Mesenchymal stem cell (in vitro differentiated cells and primary cell): Measurements from ENCODE around the gene MRPL49.

Source experiments
- DNase-seq: peaks from one replicate; pipeline ENCODE4 v3.0.0-alpha.2; 2013
- H2AFZ ChIP-seq: one replicate; pipeline ENCODE4 v1.6.1; 2013; ENCODE audit warnings: low read depth, mild to moderate bottlenecking, control low read depth, inconsistent platforms, low read length, moderate library complexity
- H2AK5ac ChIP-seq: 2 replicates; pipeline ENCODE4 v1.6.1; 2013; ENCODE audit warnings: low read length, moderate library complexity, mild to moderate bottlenecking, inconsistent platforms; ENCODE audit not compliant: severe bottlenecking
- H2BK120ac ChIP-seq: one replicate; pipeline ENCODE4 v1.6.1; 2013; ENCODE audit warnings: low read depth, mild to moderate bottlenecking, inconsistent platforms, low read length, moderate library complexity
- H2BK12ac ChIP-seq, 2 experiments: one replicate each; pipeline ENCODE4 v1.6.1; 2013; ENCODE audit warnings: inconsistent platforms in 2 of 2, low read length in 2 of 2, mild to moderate bottlenecking in 2 of 2, moderate library complexity in 2 of 2, control low read depth in 1 of 2
- H2BK15ac ChIP-seq: one replicate; pipeline ENCODE4 v1.6.1; 2013; ENCODE audit warnings: mild to moderate bottlenecking, low read depth, inconsistent platforms; ENCODE audit not compliant: poor library complexity, severe bottlenecking
- H2BK5ac ChIP-seq: 2 replicates; pipeline ENCODE4 v1.6.1; 2013; ENCODE audit warnings: low read depth, mild to moderate bottlenecking, low read length, control low read depth, inconsistent platforms; ENCODE audit not compliant: poor library complexity, severe bottlenecking
- H3K14ac ChIP-seq, 2 experiments: one replicate each; pipeline ENCODE4 v1.6.1; 2013; ENCODE audit warnings: inconsistent platforms in 2 of 2, low read length in 2 of 2, control low read depth in 1 of 2, mild to moderate bottlenecking in 1 of 2, moderate library complexity in 1 of 2
- H3K18ac ChIP-seq, 2 experiments: one replicate each; pipeline ENCODE4 v1.6.1; 2013; ENCODE audit warnings: inconsistent platforms in 2 of 2, low read length in 2 of 2, control low read depth in 1 of 2, low read depth in 1 of 2, mild to moderate bottlenecking in 1 of 2
- H3K23ac ChIP-seq, 2 experiments: one replicate each; pipeline ENCODE4 v1.6.1; 2013; ENCODE audit warnings: inconsistent platforms in 2 of 2, low read length in 2 of 2, mild to moderate bottlenecking in 2 of 2, moderate library complexity in 2 of 2, control low read depth in 1 of 2
- H3K27ac ChIP-seq: 2 replicates; pipeline ENCODE4 v1.5.1; 2013; ENCODE audit warnings: mild to moderate bottlenecking, moderate library complexity, low read length, control low read depth, inconsistent platforms; ENCODE audit not compliant: poor library complexity, severe bottlenecking
- H3K27me3 ChIP-seq, 2 experiments: 2 replicates each; pipeline versions ENCODE4 v1.6.1 to v1.7.0; 2013; ENCODE audit warnings: low read length in 2 of 2, mild to moderate bottlenecking in 2 of 2, moderate library complexity in 2 of 2, control low read depth in 1 of 2, inconsistent platforms in 1 of 2; ENCODE audit not compliant: control insufficient read depth in 1 of 2, insufficient read depth in 1 of 2
- H3K36me3 ChIP-seq, 2 experiments: 2 replicates each; pipeline versions ENCODE4 v1.6.1 to v1.7.0; 2013; ENCODE audit warnings: low read length in 2 of 2, control low read depth in 1 of 2, inconsistent platforms in 1 of 2, low read depth in 1 of 2, mild to moderate bottlenecking in 1 of 2; ENCODE audit not compliant: insufficient read depth in 2 of 2, control insufficient read depth in 1 of 2
- H3K4ac ChIP-seq, 2 experiments: one replicate each; pipeline ENCODE4 v1.6.1; 2013; ENCODE audit warnings: inconsistent platforms in 2 of 2, low read length in 2 of 2, mild to moderate bottlenecking in 2 of 2, moderate library complexity in 2 of 2, control low read depth in 1 of 2, low read depth in 1 of 2
- H3K4me1 ChIP-seq: 2 replicates; pipeline ENCODE4 v1.6.1; 2013; ENCODE audit warnings: low read depth, low read length, control low read depth; ENCODE audit not compliant: control insufficient read depth, insufficient read depth
- H3K4me2 ChIP-seq: 2 replicates; pipeline ENCODE4 v1.6.1; 2013; ENCODE audit warnings: low read length, mild to moderate bottlenecking, inconsistent platforms; ENCODE audit not compliant: poor library complexity, severe bottlenecking
- H3K4me3 ChIP-seq, 2 experiments: 2 replicates each; pipeline versions ENCODE4 v1.5.1 to v1.7.0; 2013; ENCODE audit warnings: low read length in 2 of 2, mild to moderate bottlenecking in 2 of 2, control low read depth in 1 of 2, low read depth in 1 of 2; ENCODE audit not compliant: insufficient read depth in 1 of 2
- H3K79me1 ChIP-seq: replicated peaks from 2 replicates; pipeline ENCODE4 v1.6.1; 2013; ENCODE audit warnings: mild to moderate bottlenecking, control low read depth, low read length, inconsistent platforms; ENCODE audit not compliant: poor library complexity, severe bottlenecking
- H3K9ac ChIP-seq: 2 replicates; pipeline ENCODE4 v1.7.0; 2013; ENCODE audit warnings: mild to moderate bottlenecking, low read length, moderate library complexity
- H3K9me3 ChIP-seq: 2 replicates; pipeline ENCODE4 v1.7.0; 2013; ENCODE audit warnings: mild to moderate bottlenecking, low read length; ENCODE audit not compliant: control insufficient read depth
- H4K8ac ChIP-seq: one replicate; pipeline ENCODE4 v1.6.1; 2013; ENCODE audit warnings: inconsistent platforms, mild to moderate bottlenecking, low read length, moderate library complexity
- H4K91ac ChIP-seq: one replicate; pipeline ENCODE4 v1.6.1; 2013; ENCODE audit warnings: mild to moderate bottlenecking, low read length, inconsistent platforms
- WGBS: methylation state at CpG from one replicate; pipeline ENCODE4 v1.1.7; 2013; ENCODE audit warnings: mixed read lengths; 5-methylcytosine and 5-hydroxymethylcytosine counted together

The MRPL49 gene

DNA sequence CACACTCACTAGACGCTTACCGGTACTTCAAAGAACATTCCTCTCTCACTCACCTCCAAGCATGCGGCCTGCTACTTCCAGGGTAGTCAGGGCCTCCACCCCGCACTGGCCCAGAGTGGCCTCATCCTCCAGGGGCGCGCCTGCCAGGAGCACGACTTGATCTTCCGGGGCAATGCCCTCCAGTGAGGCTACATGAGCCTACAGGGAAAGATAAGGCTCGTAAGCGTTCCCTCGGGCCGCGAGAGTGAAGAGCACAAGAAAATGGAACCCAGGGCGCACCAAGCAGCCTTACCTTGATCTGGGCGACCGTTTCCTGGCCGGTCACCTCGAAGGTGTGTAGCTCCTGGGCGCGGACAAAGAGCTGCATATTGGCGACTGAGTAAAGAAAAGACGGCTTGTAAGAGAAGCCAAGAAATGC is 665 bp upstream of the MRPL49 start:
- H3K79me1 ChIP-seq: peaks cover 16% of the 10 kb centered on the region
- no peak overlapping the region for H3K23ac ChIP-seq
- no peak overlapping the region for H2BK120ac ChIP-seq
- no peak overlapping the region for H4K91ac ChIP-seq
- no peak overlapping the region for H2BK12ac ChIP-seq
- peak overlapping the region in 1 of 2 experiments; percentile 30 for H3K14ac ChIP-seq
- H2BK15ac ChIP-seq: no peak overlapping the region
- H3K18ac ChIP-seq: peak overlapping the region in 1 of 2 experiments; percentile 16
- H2BK5ac ChIP-seq: no peak overlapping the region
- no peaks in the 10 kb centered on the region for H3K27me3 ChIP-seq
- peak overlapping the region; percentile 98 for H3K9ac ChIP-seq
- peaks cover 10% of the 10 kb centered on the region for H3K4me1 ChIP-seq
- peaks cover 46 to 61% of the 10 kb centered on the region in 2 experiments for H3K36me3 ChIP-seq
- H3K27ac ChIP-seq: peak overlapping the region; percentile 58
- H4K8ac ChIP-seq: peak overlapping the region; percentile 66
- H2AK5ac ChIP-seq: no peak overlapping the region
- 7% methylated on average over 22 of the region's 22 CpGs for whole genome bisulfite sequencing
- H3K4ac ChIP-seq: peak overlapping the region; percentile 58 to 80
- DNase-seq: peak; percentile 22
- H3K9me3 ChIP-seq: no peaks in the 10 kb centered on the region
- H2AFZ ChIP-seq: no peak overlapping the region
- H3K4me2 ChIP-seq: peak overlapping the region; percentile 66
- H3K4me3 ChIP-seq: peak overlapping the region; percentile 80 to 98

DNA sequence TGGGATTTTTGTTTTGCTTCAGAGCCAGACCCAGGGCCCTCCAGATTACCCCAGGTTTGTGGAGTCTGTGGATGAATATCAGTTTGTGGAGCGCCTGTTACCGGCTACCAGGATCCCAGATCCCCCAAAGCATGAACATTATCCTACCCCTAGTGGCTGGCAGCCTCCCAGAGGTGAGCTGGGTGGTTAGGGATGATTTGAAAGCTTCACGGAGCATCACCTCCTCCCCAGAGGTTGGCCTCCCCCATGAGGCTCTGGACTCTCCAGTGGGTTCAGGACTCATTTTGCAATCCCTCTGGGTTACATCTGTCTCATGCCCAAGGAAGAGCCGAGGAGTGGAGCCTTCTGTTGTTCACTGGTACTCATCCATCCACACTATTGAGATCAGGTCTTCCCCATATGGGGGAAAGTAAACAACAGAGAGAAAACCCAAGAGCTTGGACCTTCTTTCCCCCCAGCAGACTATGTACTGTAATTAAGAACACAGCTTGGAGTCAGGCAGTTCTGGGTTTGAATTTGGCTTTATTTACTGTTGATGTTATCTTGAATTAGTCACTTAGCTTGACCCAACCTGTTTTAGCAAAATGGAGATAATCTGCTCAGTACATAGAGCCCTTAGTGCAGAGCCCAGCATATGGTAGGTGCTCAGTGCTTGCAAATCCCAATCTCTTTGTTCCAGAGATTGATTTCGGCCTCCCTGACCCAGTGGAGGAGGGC is 2.5 kb downstream of the MRPL49 start:
- Histone ChIP-seq H3K4me1 (peaks cover 5% of the 10 kb centered on the region), H3K4ac (no peak overlapping the region), H3K4me2 (no peak overlapping the region), H2BK120ac (no peak overlapping the region), H3K36me3 (peaks cover 57 to 71% of the 10 kb centered on the region in 2 experiments), H3K9me3 (no peaks in the 10 kb centered on the region), H3K79me1 (peaks cover 27% of the 10 kb centered on the region), H3K27me3 (no peaks in the 10 kb centered on the region), H3K4me3 (no peak overlapping the region), H2BK15ac (no peak overlapping the region), H3K18ac (no peak overlapping the region), H2AK5ac (no peak overlapping the region), H4K91ac (no peak overlapping the region), H4K8ac (no peak overlapping the region), H3K14ac (no peak overlapping the region), H3K23ac (no peak overlapping the region), H3K9ac (no peak overlapping the region), H2BK5ac (no peak overlapping the region), H2AFZ (no peak overlapping the region), H2BK12ac (no peak overlapping the region), H3K27ac (no peak overlapping the region)
- 98% methylated on average over 3 of the region's 5 CpGs for WGBS
- DNase-seq: no peak

DNA sequence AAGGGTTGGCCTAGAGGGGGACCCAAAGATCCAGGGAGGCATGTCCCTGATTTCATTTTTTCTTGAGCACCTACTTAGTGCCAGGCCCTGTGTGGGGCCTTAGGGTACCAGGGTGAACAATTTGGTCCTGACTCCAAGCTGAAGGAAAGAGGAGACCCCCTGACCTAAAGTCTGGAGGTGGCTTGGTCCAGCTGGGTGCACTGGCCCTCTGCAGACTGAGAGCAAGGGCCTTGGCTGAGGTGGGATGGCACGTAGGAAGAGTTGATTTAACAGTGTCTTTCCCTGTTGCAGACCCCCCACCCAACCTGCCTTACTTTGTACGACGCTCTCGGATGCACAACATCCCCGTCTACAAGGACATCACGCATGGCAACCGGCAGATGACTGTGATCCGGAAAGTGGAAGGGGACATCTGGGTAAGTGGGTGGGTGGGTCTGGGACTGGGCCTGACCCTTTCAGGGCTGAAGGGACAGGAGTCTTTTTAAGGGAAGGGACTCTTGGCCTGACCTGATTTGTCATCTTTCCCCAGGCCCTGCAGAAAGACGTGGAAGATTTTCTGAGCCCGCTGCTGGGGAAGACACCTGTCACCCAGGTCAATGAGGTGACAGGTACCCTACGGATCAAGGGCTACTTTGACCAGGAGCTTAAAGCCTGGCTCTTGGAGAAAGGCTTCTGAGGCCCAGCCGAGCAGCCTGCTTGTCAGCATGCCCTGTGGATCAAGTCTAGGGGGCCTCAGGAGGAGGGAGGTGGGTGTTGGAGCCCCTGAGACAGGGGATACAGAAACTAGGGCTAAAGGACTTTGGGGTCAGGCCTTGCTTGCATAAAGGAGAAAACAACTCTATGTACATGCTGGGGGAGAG is 3.3 kb downstream of the MRPL49 start:
- peaks cover 5% of the 10 kb centered on the region for H3K4me1 ChIP-seq
- peak overlapping the region; percentile 12 for H2BK15ac ChIP-seq
- no peak overlapping the region for H2BK120ac ChIP-seq
- no peak overlapping the region for H2AFZ ChIP-seq
- no peak overlapping the region for H2BK5ac ChIP-seq
- H3K4me2 ChIP-seq: no peak overlapping the region
- H3K9me3 ChIP-seq: no peaks in the 10 kb centered on the region
- H3K23ac ChIP-seq: no peak overlapping the region
- no peak overlapping the region for H3K27ac ChIP-seq
- H3K4ac ChIP-seq: no peak overlapping the region
- no peak overlapping the region for H4K91ac ChIP-seq
- H3K27me3 ChIP-seq: no peaks in the 10 kb centered on the region
- no peak for DNase-seq
- no peak overlapping the region for H4K8ac ChIP-seq
- no peak overlapping the region for H3K9ac ChIP-seq
- no peak overlapping the region for H3K18ac ChIP-seq
- peaks cover 58 to 71% of the 10 kb centered on the region in 2 experiments for H3K36me3 ChIP-seq
- no peak overlapping the region for H3K14ac ChIP-seq
- H3K4me3 ChIP-seq: no peak overlapping the region
- no peak overlapping the region for H2BK12ac ChIP-seq
- 97% methylated on average over 12 of the region's 12 CpGs for WGBS
- peaks cover 27% of the 10 kb centered on the region for H3K79me1 ChIP-seq
- H2AK5ac ChIP-seq: no peak overlapping the region

DNA sequence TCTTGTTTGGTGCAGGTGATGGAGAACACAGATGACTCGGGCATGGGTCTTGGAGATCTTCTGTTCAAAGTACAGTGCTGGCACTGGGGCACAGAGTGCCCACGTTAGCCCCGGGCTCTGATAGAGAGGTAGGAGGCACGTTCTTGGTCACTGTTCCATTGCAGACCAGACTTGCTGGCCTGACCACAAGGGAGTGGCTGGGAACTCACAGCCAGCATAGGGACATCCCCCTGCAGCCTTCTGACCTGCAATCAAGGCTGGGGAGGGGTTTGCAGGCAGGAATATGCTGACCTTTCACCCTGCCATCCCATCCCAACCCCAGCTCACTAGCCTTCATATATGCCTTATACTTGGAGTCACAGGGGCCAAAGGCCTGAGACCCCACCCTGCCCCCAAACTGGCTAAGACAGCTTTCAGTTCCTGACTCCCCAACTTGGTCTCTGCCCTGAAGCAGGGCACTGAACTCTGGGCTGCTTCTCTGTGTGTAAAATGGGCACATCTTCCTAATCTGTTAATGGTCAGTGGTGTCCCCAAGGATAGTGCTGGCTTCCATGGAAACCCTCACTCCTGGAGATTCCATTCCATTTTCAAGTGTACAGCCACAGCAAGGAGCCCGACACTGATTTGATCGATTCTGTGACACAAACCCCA is 4.6 kb downstream of the MRPL49 start:
- no peak overlapping the region for H4K91ac ChIP-seq

More for the DNA sequence above, 4.6 kb downstream of the MRPL49 start:
- no peak overlapping the region for H3K4me3 ChIP-seq
- H2BK12ac ChIP-seq: no peak overlapping the region
- 87% methylated on average over 4 of the region's 6 CpGs for WGBS
- no peak overlapping the region for H3K4me2 ChIP-seq
- H3K14ac ChIP-seq: no peak overlapping the region
- H3K79me1 ChIP-seq: peaks cover 32% of the 10 kb centered on the region
- no peak overlapping the region for H3K23ac ChIP-seq
- H3K27ac ChIP-seq: no peak overlapping the region
- no peak overlapping the region for H3K18ac ChIP-seq
- no peak overlapping the region for H2BK15ac ChIP-seq
- H2BK120ac ChIP-seq: no peak overlapping the region
- H3K4ac ChIP-seq: no peak overlapping the region
- H3K9me3 ChIP-seq: no peaks in the 10 kb centered on the region
- H3K36me3 ChIP-seq: peaks cover 65 to 76% of the 10 kb centered on the region in 2 experiments
- H4K8ac ChIP-seq: no peak overlapping the region
- no peaks in the 10 kb centered on the region for H3K27me3 ChIP-seq
- H3K4me1 ChIP-seq: peaks cover 2% of the 10 kb centered on the region
- no peak overlapping the region for H2AK5ac ChIP-seq
- no peak overlapping the region for H2AFZ ChIP-seq
- DNase-seq: no peak
- H2BK5ac ChIP-seq: no peak overlapping the region
- peak overlapping the region; percentile 22 for H3K9ac ChIP-seq
